IMR-90 (cell line): ENCODE results near the gene OPCML. TPM values are rescaled to one million over a fixed set of nuclear protein-coding genes. Genes with fewer than 3 reads are reported as not detected.

Experiments
- ATAC-seq: fragments of 200-7000 bp; cut with Tn5 transposase; 2 replicates; pipeline ENCODE4 v1.9.1; 2020; ENCODE audit warnings: low read depth, mild to moderate bottlenecking, moderate library complexity
- BruUV-seq: library from RNA; stranded (reverse); fragments of 400-500 nt; replicated peaks from 2 replicates; lab custom pipeline; 2021; lab: Mats Ljungman, UMichigan
- CTCF ChIA-PET: fragments of 300-600 bp; formaldehyde crosslinking; extraction: SDS; loops from one replicate; lab custom pipeline; 2021; ENCODE audit warnings: antibody characterized with exemption; lab: Yijun Ruan, JAX
- POLR2A ChIA-PET: fragments of 300-600 bp; sonication (Branson Sonifier 250); formaldehyde crosslinking; loops from one replicate; lab custom pipeline; 2022; ENCODE audit warnings: antibody characterized with exemption; ENCODE audit not compliant: unreplicated experiment; lab: Charles Lee
- DNase-seq: peaks from one replicate; pipeline ENCODE4 v3.0.0; 2013
- H2AFZ ChIP-seq: replicated peaks from 2 replicates; pipeline ENCODE3; 2013; ENCODE audit warnings: low read length, mild to moderate bottlenecking; ENCODE audit not compliant: poor library complexity
- H2AK5ac ChIP-seq: 2 replicates; pipeline ENCODE4 v1.6.1; 2013; ENCODE audit warnings: low read depth, low read length, inconsistent platforms
- H2AK9ac ChIP-seq: replicated peaks from 2 replicates; pipeline ENCODE3; 2013; ENCODE audit warnings: mild to moderate bottlenecking, low read depth, low read length, moderate library complexity; ENCODE audit not compliant: poor library complexity
- H2BK120ac ChIP-seq: 2 replicates; pipeline ENCODE4 v1.6.1; 2013; ENCODE audit warnings: low read depth, low read length, inconsistent platforms
- H2BK15ac ChIP-seq: 3 replicates; pipeline ENCODE4 v1.6.1; 2013; ENCODE audit warnings: low read depth, low read length, inconsistent platforms
- H2BK20ac ChIP-seq: 2 replicates; pipeline ENCODE4 v1.6.1; 2013; ENCODE audit warnings: low read depth, mild to moderate bottlenecking, inconsistent platforms, low read length, moderate library complexity
- H2BK5ac ChIP-seq: 2 replicates; pipeline ENCODE4 v1.6.1; 2013; ENCODE audit warnings: mild to moderate bottlenecking, low read depth, low read length, inconsistent platforms; ENCODE audit not compliant: poor library complexity, severe bottlenecking
- H3K14ac ChIP-seq: replicated peaks from 2 replicates; pipeline ENCODE4 v1.6.1; 2013; ENCODE audit warnings: low read depth, low read length, inconsistent platforms
- H3K18ac ChIP-seq: 2 replicates; pipeline ENCODE4 v1.6.1; 2013; ENCODE audit warnings: low read depth, low read length, control low read depth
- H3K23ac ChIP-seq: 2 replicates; pipeline ENCODE4 v1.6.1; 2013; ENCODE audit warnings: low read depth, low read length, inconsistent platforms
- H3K27ac ChIP-seq: 2 replicates; pipeline ENCODE4 v1.5.1; 2013; ENCODE audit warnings: mild to moderate bottlenecking, control low read depth, low read length; ENCODE audit not compliant: insufficient read depth
- H3K27me3 ChIP-seq: 2 replicates; pipeline ENCODE4 v1.6.1; 2013; ENCODE audit warnings: low read length; ENCODE audit not compliant: control insufficient read depth, insufficient read depth
- H3K36me3 ChIP-seq: 2 replicates; pipeline ENCODE4 v1.6.1; 2013; ENCODE audit warnings: low read length, mixed read lengths; ENCODE audit not compliant: control insufficient read depth, insufficient read depth
- H3K4ac ChIP-seq: 2 replicates; pipeline ENCODE4 v1.6.1; 2013; ENCODE audit warnings: low read depth, low read length, inconsistent platforms
- H3K4me1 ChIP-seq: 2 replicates; pipeline ENCODE4 v1.6.1; 2013; ENCODE audit warnings: low read length, mixed read lengths; ENCODE audit not compliant: control insufficient read depth, insufficient read depth
- H3K4me2 ChIP-seq: 2 replicates; pipeline ENCODE4 v1.6.1; 2013; ENCODE audit warnings: low read depth, mild to moderate bottlenecking, control low read depth, low read length, moderate library complexity
- H3K4me3 ChIP-seq: 2 replicates; pipeline ENCODE4 v1.5.1; 2013; ENCODE audit warnings: low read depth, mild to moderate bottlenecking, control low read depth, low read length, moderate library complexity; ENCODE audit not compliant: insufficient read depth
- H3K56ac ChIP-seq: 2 replicates; pipeline ENCODE4 v1.6.1; 2013; ENCODE audit warnings: low read length, inconsistent platforms; ENCODE audit not compliant: insufficient read depth; ENCODE audit errors: extremely low read depth
- H3K79me1 ChIP-seq, 2 experiments: 2 replicates each; pipeline ENCODE4 v1.6.1; 2013; ENCODE audit warnings: low read length in 2 of 2, inconsistent platforms in 1 of 2, low read depth in 1 of 2
- H3K9ac ChIP-seq: 2 replicates; pipeline ENCODE4 v1.6.1; 2013; ENCODE audit warnings: low read depth, low read length, control low read depth
- H3K9me1 ChIP-seq: 2 replicates; pipeline ENCODE4 v1.6.1; 2013; ENCODE audit warnings: low read length, inconsistent platforms; ENCODE audit not compliant: insufficient read depth
- H3K9me3 ChIP-seq: 2 replicates; pipeline ENCODE4 v1.6.1; 2013; ENCODE audit warnings: low read length; ENCODE audit not compliant: control insufficient read depth, insufficient read depth
- H4K20me1 ChIP-seq: 2 replicates; pipeline ENCODE4 v1.6.1; 2013; ENCODE audit warnings: low read length, inconsistent platforms; ENCODE audit not compliant: insufficient read depth
- H4K5ac ChIP-seq: 2 replicates; pipeline ENCODE4 v1.6.1; 2013; ENCODE audit warnings: mild to moderate bottlenecking, low read depth, low read length, control low read depth
- H4K8ac ChIP-seq, 2 experiments: 2 replicates each; pipeline ENCODE4 v1.6.1; 2013; ENCODE audit warnings: low read depth in 2 of 2, low read length in 2 of 2, control low read depth in 1 of 2, inconsistent platforms in 1 of 2
- H4K91ac ChIP-seq: 2 replicates; pipeline ENCODE4 v1.6.1; 2013; ENCODE audit warnings: low read depth, low read length, inconsistent platforms; ENCODE audit not compliant: insufficient read depth
- MAZ ChIP-seq: IDR thresholded peaks from 2 replicates; pipeline ENCODE4 v1.6.1; 2012; ENCODE audit warnings: low read depth, mild to moderate bottlenecking, low read length, improper control_type of control experiment, moderate library complexity, borderline replicate concordance
- SMC3 ChIP-seq: fragments of 150-350 bp; IDR thresholded peaks from 2 replicates; pipeline ENCODE4 v1.6.1; 2016; ENCODE audit warnings: low read depth, mild to moderate bottlenecking, antibody characterized with exemption, low read length, moderate library complexity
- WGBS, 2 experiments: methylation state at CpG; one replicate each; pipeline versions ENCODE4 v1.1.5 to v1.1.7; 2013; ENCODE audit warnings: missing lambda C conversion rate in 2 of 2; ENCODE audit not compliant: insufficient read length in 1 of 2; ENCODE audit errors: extremely low coverage in 2 of 2; 5-methylcytosine and 5-hydroxymethylcytosine counted together
- dilution Hi-C: fragments of 300-500 bp; cut with HindIII; formaldehyde crosslinking; loops from one replicate; pipeline ENCODE4 v1.14.3; 2018; ENCODE audit warnings: low sequenced_read_pairs; ENCODE audit not compliant: unreplicated experiment
- in situ Hi-C: fragments of 300-500 bp; cut with MboI; formaldehyde crosslinking; loops from 3 replicates; pipeline ENCODE4 v1.14.3; 2019; ENCODE audit warnings: low sequenced_read_pairs, inconsistent platforms, mixed read lengths
- intact Hi-C: fragments of 100-400 bp; cut with micrococcal nuclease; formaldehyde crosslinking; loops from 2 replicates; pipeline ENCODE4 v1.10.0; 2022
- polyA plus RNA-seq, 3 experiments: library from polyadenylated mRNA; depleted of rRNA; stranded (reverse); fragments of >200 nt; gene quantifications; 2 replicates each; pipeline ENCODE4 v1.2.3, GENCODE V29; 2012; ENCODE audit warnings: low replicate concordance in 1 of 3
- total RNA-seq: library from RNA; depleted of rRNA; stranded (reverse); fragments of >200 nt; gene quantifications from 2 replicates; pipeline ENCODE4 v1.2.3, GENCODE V29; 2012
- TF ChIP-seq, protein P1 (sequence below): conservative IDR thresholded peaks from 2 replicates; pipeline ENCODE4 v1.5.1; 2012; ENCODE audit warnings: mild to moderate bottlenecking, low read depth, low read length, improper control_type of control experiment

The OPCML gene
- total and polyA plus RNA-seq, 2 of the 4 experiments (the other 2 are of a cell fraction) = under 0.01 to 2.6 TPM

DNA sequence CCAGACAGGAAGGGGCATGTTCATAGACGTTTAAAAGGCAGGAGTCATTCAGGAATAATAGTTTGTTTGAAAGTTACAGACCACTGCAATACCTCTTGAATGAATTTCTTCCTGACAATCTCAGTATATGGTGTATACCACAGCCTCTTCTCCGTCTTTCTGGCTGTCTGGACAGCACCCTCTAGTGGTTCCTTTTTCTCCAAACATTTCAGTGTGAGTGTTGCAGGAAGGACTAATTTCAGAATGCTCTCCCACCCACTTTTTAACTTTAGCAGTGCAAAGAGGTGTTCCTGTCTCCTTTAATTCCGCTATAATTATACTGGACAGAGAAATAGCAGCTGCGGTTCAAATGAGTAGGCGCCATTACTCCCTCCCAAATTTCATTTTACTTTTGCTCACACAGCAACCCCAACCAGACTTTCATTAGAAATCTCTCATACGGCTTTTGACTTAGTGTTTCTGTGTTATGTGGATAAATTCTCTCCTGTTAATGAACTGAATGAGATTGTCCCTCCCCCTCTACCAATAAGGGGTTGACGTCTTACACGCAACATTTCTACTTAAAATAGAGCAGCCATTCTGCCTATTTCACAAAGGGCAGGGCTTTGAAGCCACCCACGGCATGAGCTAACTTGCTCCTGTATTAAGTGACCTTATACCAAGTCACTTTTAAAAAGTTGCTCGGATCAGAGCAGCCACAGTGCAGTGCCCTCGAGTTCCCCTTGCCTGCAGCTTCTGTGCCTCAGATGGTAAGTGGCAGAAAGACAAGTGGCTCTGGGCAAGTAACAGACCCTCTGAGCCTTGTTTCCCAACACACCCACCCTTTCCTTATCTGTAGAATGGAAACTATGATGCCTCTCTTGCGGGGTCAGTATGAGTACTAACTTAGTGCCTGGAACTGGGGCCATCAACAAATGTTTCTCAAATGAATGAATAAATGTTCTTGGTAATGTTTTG, 368.6 kb downstream of the OPCML start:
- Histone ChIP-seq H3K27me3 (no peaks in the 10 kb centered on the region), H2BK120ac (no peak overlapping the region), H3K4me1 (no peaks in the 10 kb centered on the region), H2BK5ac (no peak overlapping the region), H2BK20ac (no peak overlapping the region), H2BK15ac (no peak overlapping the region), H3K56ac (no peak overlapping the region), H2AFZ (no peak overlapping the region), H2AK9ac (no peak overlapping the region), H3K4me2 (no peak overlapping the region), H4K5ac (no peak overlapping the region), H4K20me1 (no peaks in the 10 kb centered on the region), H3K27ac (no peak overlapping the region), H3K9me1 (no peaks in the 10 kb centered on the region), H3K36me3 (no peaks in the 10 kb centered on the region), H3K23ac (no peak overlapping the region), H2AK5ac (no peak overlapping the region), H3K9me3 (peaks cover 31% of the 10 kb centered on the region), H3K9ac (no peak overlapping the region), H3K79me1 (no peaks in the 10 kb centered on the region), H3K4me3 (no peak overlapping the region), H3K4ac (no peak overlapping the region), H4K91ac (no peak overlapping the region), H3K18ac (no peak overlapping the region), H4K8ac (no peak overlapping the region), H3K14ac (no peak overlapping the region)
- intact Hi-C loops (no loop called here), dilution Hi-C loops (no loop called here), in situ Hi-C loops (no loop called here)
- no CpG with 5 or more reads among the region's 12 CpGs for WGBS, 2 experiments
- ChIA-PET POLR2A (no interaction called here), CTCF (interaction anchor here (0.6 kb wide), 1 partner anchor 797 kb away, joined by 3 read pairs; no protein-coding TSS in a partner anchor)
- ATAC-seq (no peak), DNase-seq (peak; percentile 20)
- TF ChIP-seq MAZ = no peak
- TF ChIP-seq, protein P1, sequence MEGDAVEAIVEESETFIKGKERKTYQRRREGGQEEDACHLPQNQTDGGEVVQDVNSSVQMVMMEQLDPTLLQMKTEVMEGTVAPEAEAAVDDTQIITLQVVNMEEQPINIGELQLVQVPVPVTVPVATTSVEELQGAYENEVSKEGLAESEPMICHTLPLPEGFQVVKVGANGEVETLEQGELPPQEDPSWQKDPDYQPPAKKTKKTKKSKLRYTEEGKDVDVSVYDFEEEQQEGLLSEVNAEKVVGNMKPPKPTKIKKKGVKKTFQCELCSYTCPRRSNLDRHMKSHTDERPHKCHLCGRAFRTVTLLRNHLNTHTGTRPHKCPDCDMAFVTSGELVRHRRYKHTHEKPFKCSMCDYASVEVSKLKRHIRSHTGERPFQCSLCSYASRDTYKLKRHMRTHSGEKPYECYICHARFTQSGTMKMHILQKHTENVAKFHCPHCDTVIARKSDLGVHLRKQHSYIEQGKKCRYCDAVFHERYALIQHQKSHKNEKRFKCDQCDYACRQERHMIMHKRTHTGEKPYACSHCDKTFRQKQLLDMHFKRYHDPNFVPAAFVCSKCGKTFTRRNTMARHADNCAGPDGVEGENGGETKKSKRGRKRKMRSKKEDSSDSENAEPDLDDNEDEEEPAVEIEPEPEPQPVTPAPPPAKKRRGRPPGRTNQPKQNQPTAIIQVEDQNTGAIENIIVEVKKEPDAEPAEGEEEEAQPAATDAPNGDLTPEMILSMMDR = peak; percentile 40
- 0 out of 2 replicates have a peak, but pooled peaks have one; percentile 6 for TF ChIP-seq SMC3
- no TSS peak for BruUV-seq
